AG04450 (cell line): Measurements from ENCODE around the gene VAMP4. TPM values are rescaled to one million over a fixed set of nuclear protein-coding genes. Genes with fewer than 3 reads are reported as not detected.
"Not testable (repeated sequence)": the region's sequence is repeated elsewhere in the genome, so short reads cannot be mapped to it uniquely, and the experiment has no call there.

Source experiments
- CTCF ChIA-PET: fragments of 300-600, 350-600 bp; formaldehyde crosslinking; extraction: SDS; loops from one replicate; lab custom pipeline; 2022; ENCODE audit warnings: antibody characterized with exemption, inconsistent platforms; lab: Charles Lee
- POLR2A ChIA-PET: fragments of 350-600 bp; formaldehyde crosslinking; extraction: SDS; loops from one replicate; lab custom pipeline; 2021; ENCODE audit warnings: antibody characterized with exemption, inconsistent platforms; lab: Yijun Ruan, JAX
- DNase-seq: peaks from one replicate; pipeline ENCODE4 v3.0.0-alpha.2; 2011; ENCODE audit warnings: low read depth, low spot score
- H3K27ac ChIP-seq: one replicate; pipeline ENCODE4 v1.5.1; 2012; ENCODE audit warnings: low read depth, low read length, control low read depth
- H3K27me3 ChIP-seq: one replicate; pipeline ENCODE4 v1.6.0; 2012; ENCODE audit warnings: low read length; ENCODE audit not compliant: control insufficient read depth, insufficient read depth
- H3K4me3 ChIP-seq: 2 replicates; pipeline ENCODE4 v1.5.1; 2011; ENCODE audit warnings: mild to moderate bottlenecking, low read depth, low read length, control low read depth
- H3K9me3 ChIP-seq: 2 replicates; pipeline ENCODE4 v1.5.1; 2012; ENCODE audit warnings: low read length; ENCODE audit not compliant: control insufficient read depth, insufficient read depth
- polyA plus RNA-seq: library from polyadenylated mRNA; depleted of rRNA; stranded (reverse); fragments of >200 nt; gene quantifications from 2 replicates; pipeline ENCODE4 v1.2.3, GENCODE V29; 2011
- TF ChIP-seq, protein P1 (sequence below): IDR thresholded peaks from 2 replicates; pipeline ENCODE4 v1.5.1; 2011; ENCODE audit warnings: low read depth, low read length, control low read depth, inconsistent platforms

The VAMP4 gene
- polyA plus RNA-seq, 1 experiment: 20.8 TPM

- Histone ChIP-seq H3K27me3 (no peaks in the 10 kb centered on the region), H3K4me3 (no peak overlapping the region), H3K27ac (no peak overlapping the region), H3K9me3 (no peaks in the 10 kb centered on the region)
- ChIA-PET POLR2A (no interaction called here), CTCF (interaction anchor here (1.3 to 2.1 kb wide), 4 partner anchors 66 to 399 kb away, joined by 4 to 18 read pairs (median 8); partner anchors contain the start of gene FMO4)
- TF ChIP-seq, protein P1, sequence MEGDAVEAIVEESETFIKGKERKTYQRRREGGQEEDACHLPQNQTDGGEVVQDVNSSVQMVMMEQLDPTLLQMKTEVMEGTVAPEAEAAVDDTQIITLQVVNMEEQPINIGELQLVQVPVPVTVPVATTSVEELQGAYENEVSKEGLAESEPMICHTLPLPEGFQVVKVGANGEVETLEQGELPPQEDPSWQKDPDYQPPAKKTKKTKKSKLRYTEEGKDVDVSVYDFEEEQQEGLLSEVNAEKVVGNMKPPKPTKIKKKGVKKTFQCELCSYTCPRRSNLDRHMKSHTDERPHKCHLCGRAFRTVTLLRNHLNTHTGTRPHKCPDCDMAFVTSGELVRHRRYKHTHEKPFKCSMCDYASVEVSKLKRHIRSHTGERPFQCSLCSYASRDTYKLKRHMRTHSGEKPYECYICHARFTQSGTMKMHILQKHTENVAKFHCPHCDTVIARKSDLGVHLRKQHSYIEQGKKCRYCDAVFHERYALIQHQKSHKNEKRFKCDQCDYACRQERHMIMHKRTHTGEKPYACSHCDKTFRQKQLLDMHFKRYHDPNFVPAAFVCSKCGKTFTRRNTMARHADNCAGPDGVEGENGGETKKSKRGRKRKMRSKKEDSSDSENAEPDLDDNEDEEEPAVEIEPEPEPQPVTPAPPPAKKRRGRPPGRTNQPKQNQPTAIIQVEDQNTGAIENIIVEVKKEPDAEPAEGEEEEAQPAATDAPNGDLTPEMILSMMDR: no peak
- DNase-seq: no peak
Measured at GRCh38 chr1:171712341-171712740, 29.5 kb downstream of the VAMP4 start.

DNA sequence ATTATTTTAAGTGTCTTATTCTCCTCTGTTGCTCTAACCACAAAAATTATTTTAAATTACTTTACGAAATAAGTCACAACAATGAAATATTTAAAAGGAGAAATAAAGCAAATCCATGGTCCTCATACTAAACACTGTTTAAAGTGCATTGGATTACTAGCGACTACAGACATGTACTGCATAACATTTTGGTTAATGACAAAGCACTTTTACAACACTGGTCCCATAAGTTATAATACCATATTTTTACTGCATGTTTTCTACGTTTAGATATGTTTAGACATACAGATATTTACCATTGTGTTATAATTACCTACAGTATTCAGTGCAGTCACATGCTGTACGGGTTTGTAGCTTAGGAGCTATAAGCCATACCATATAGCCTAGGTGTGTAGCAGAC, 30.2 kb downstream of the VAMP4 start:
- no peak for DNase-seq
- ChIA-PET CTCF (interaction anchor here (1.8 kb wide), 1 partner anchor 398 kb away, joined by 4 read pairs; the partner anchor contains the start of gene FMO4), POLR2A (no interaction called here)
- Histone ChIP-seq H3K27ac (no peak overlapping the region), H3K4me3 (no peak overlapping the region), H3K9me3 (no peaks in the 10 kb centered on the region), H3K27me3 (no peaks in the 10 kb centered on the region)
- TF ChIP-seq, protein P1: no peak

DNA sequence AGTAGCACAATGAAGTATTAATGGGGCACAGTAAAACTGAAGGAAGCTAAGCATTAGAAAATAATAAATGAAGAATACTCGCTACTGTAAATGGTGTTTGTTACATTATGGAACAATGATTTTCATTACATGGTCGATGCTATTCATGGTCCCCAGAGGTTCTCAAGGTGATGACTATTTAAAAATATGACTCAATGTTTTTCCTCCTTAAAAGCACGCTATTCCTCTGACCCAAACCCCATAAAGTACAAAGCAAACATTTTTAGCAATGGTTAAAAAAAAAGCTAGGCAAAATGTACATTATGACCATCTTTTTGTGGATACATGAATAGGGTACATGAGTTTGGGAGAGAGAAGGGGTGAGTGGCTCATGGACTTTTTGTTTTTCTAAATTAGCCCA, 34.3 kb downstream of the VAMP4 start:
- no peaks in the 10 kb centered on the region for H3K9me3 ChIP-seq
- no peak overlapping the region for H3K27ac ChIP-seq
- ChIA-PET POLR2A (no interaction called here), CTCF (interaction anchor here (2.4 kb wide), 1 partner anchor 9 kb away, joined by 14 read pairs; no protein-coding TSS in a partner anchor)
- no peaks in the 10 kb centered on the region for H3K27me3 ChIP-seq
- no peak overlapping the region for H3K4me3 ChIP-seq
- TF ChIP-seq, protein P1: no peak
- no peak for DNase-seq

DNA sequence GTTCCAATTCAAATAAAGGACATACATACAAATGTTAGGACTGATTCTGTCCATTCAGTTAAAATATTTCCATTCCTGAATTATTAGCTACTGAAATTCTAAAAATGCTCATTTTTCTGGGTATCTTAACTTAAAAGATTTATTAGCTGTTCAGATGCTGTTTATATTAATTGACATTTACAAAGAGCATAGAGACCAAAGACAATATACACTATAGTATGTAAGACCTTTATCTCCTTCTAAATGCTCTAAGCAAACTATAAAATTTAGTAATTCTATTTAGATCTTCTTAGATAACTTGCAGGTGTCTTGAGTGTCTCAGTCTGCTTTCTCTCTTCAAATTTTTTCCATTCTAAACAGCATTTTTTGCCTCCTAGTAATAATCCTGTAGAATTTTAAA, 39.3 kb downstream of the VAMP4 start:
- CTCF ChIA-PET: interaction anchor here (1.1 kb wide), 1 partner anchor 13 kb away, joined by 3 read pairs; no protein-coding TSS in a partner anchor
- H3K27me3 ChIP-seq: no peaks in the 10 kb centered on the region
- no peaks in the 10 kb centered on the region for H3K9me3 ChIP-seq
- POLR2A ChIA-PET: no interaction called here
- DNase-seq: no peak
- H3K4me3 ChIP-seq: no peak overlapping the region
- TF ChIP-seq, protein P1: no peak
- H3K27ac ChIP-seq: no peak overlapping the region

DNA sequence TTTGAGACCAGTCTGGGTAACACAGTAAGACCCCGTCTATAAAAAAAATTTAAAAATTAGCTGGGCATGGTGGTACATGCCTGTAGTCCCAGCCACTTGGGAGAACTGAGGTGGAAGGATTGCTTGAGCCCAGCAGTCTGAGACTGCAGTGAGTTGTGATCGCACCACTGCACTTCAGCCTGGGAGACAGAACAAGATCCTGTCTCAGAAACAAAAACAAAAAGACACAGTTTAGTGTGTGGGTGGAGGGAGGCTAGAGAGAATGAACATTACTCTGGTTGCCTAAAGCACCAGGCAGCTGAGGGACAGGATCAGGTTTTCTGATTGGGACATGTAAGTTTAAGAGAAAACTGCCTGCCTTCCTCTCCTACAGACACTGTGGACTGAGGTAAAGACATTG, 42.3 kb downstream of the VAMP4 start:
- Histone ChIP-seq H3K27ac (no peak overlapping the region), H3K4me3 (no peak overlapping the region), H3K9me3 (no peaks in the 10 kb centered on the region; the same call in 1 of the 2 replicates), H3K27me3 (no peaks in the 10 kb centered on the region)
- TF ChIP-seq, protein P1: no peak
- ChIA-PET POLR2A (no interaction called here), CTCF (no interaction called here)
- no peak for DNase-seq

DNA sequence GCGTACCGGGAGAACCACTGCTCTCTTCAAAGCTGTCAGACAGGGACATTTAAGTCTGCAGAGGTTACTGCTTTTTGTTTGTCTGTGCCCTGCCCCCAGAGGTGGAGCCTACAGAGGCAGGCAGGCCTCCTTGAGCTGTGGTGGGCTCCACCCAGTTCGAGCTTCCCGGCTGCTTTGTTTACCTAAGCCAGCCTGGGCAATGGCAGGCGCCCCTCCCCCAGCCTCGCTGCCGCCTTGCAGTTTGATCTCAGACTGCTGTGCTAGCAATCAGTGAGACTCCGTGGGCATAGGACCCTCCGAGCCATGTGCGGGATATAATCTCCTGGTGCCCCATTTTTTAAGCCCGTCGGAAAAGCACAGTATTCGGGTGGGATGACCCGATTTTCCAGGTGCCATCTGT, 46.1 kb downstream of the VAMP4 start:
- H3K27ac ChIP-seq, H3K4me3 ChIP-seq, H3K9me3 ChIP-seq, POLR2A ChIA-PET, CTCF ChIA-PET, H3K27me3 ChIP-seq, DNase-seq: not testable (repeated sequence)

DNA sequence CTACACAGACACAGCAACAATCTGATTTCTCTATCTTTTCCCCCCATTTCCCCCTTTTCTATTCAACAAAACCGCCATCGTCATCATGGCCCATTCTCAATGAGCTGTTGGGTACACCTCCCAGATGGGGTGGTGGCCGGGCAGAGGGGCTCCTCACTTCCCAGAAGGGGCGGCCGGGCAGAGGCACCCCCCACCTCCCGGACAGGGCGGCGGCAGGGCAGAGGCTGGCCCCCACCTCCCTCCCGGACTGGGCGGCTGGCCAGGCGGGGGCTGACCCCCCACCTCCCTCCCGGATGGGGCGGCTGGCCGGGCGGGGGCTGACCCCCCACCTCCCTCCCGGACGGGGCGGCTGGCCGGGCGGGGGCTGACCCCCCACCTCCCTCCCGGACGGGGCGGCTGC, 48.3 kb downstream of the VAMP4 start:
- CTCF ChIA-PET, H3K27me3 ChIP-seq, H3K27ac ChIP-seq, H3K4me3 ChIP-seq, DNase-seq, H3K9me3 ChIP-seq, POLR2A ChIA-PET: not testable (repeated sequence)
